Measurements from ENCODE around the gene TCF7L1.

The TCF7L1 gene

GRCh38 chr2:85177031-85177824 lies 44.0 kb downstream of the TCF7L1 start:
- H3K79me2 ChIP-seq (ENCODE audit: insufficient read depth, low read length): no peaks in the 10 kb centered on the region
- no peaks in the 10 kb centered on the region for H3F3A ChIP-seq (ENCODE audit: low read depth)
- H3K4me3 ChIP-seq (ENCODE audit: low read length, poor library complexity, severe bottlenecking): no peak overlapping the region
- no peaks in the 10 kb centered on the region for H3K27me3 ChIP-seq (ENCODE audit: insufficient read depth, low read length, poor library complexity, severe bottlenecking)
- H3K9ac ChIP-seq (ENCODE audit: low read depth, low read length, poor library complexity, severe bottlenecking): no peak overlapping the region
- no peaks in the 10 kb centered on the region for H4K20me1 ChIP-seq (ENCODE audit: insufficient read depth, low read length, poor library complexity, severe bottlenecking)
- no peak for TF ChIP-seq CTCF (conservative IDR thresholded peaks at IDR 0.05; ENCODE audit: low read length)
- no peak for TF ChIP-seq EZH2phosphoT487 (IDR thresholded peaks at IDR 0.05; ENCODE audit: borderline replicate concordance)
- H3K4me1 ChIP-seq (ENCODE audit: insufficient read depth, low read length, poor library complexity, severe bottlenecking): no peaks in the 10 kb centered on the region
- no peaks in the 10 kb centered on the region for H3K9me2 ChIP-seq (replicated peaks; ENCODE audit: low read depth, low read length)
- H3K9me3 ChIP-seq (ENCODE audit: insufficient read depth, low read depth, low read length): no peaks in the 10 kb centered on the region
- H2AFZ ChIP-seq (ENCODE audit: low read length): no peak overlapping the region
- H3K4me2 ChIP-seq (ENCODE audit: low read depth, low read length, poor library complexity, severe bottlenecking): no peak overlapping the region
- H3K36me3 ChIP-seq (ENCODE audit: insufficient read depth, low read length): no peaks in the 10 kb centered on the region

DNA sequence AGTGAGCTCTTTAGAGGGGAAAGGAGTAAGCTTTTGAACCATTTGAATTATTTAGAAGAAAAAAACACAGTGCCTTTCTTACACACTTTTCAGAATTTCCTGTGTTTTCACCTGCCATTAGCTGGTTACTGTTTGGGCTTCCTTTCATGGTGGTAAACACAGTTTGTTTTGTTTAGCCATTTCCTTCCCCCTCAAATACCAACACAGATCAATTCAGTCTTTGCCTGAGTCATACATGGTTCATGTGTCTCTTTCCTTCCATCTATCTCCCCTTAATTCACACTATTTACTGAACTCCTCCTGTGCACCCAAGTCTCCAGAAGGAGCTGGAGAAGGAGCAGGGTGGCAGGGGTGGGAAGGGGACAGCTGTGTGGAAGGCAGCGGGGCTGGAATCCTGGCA lies 45.0 kb downstream of the TCF7L1 start:
- H3F3A ChIP-seq (ENCODE audit: low read depth): no peaks in the 10 kb centered on the region
- H2AFZ ChIP-seq (ENCODE audit: low read length): no peak overlapping the region
- no peaks in the 10 kb centered on the region for H3K9me2 ChIP-seq (replicated peaks; ENCODE audit: low read depth, low read length)
- H3K36me3 ChIP-seq (ENCODE audit: insufficient read depth, low read length): no peaks in the 10 kb centered on the region
- no peaks in the 10 kb centered on the region for H3K4me1 ChIP-seq (ENCODE audit: insufficient read depth, low read length, poor library complexity, severe bottlenecking)
- TF ChIP-seq CTCF (conservative IDR thresholded peaks at IDR 0.05; ENCODE audit: low read length) (no peak), EZH2phosphoT487 (IDR thresholded peaks at IDR 0.05; ENCODE audit: borderline replicate concordance) (no peak)
- no peaks in the 10 kb centered on the region for H3K27me3 ChIP-seq (ENCODE audit: insufficient read depth, low read length, poor library complexity, severe bottlenecking)
- H3K4me2 ChIP-seq (ENCODE audit: low read depth, low read length, poor library complexity, severe bottlenecking): no peak overlapping the region
- no peaks in the 10 kb centered on the region for H3K9me3 ChIP-seq (ENCODE audit: insufficient read depth, low read depth, low read length)
- H4K20me1 ChIP-seq (ENCODE audit: insufficient read depth, low read length, poor library complexity, severe bottlenecking): no peaks in the 10 kb centered on the region
- no peaks in the 10 kb centered on the region for H3K79me2 ChIP-seq (ENCODE audit: insufficient read depth, low read length)
- H3K4me3 ChIP-seq (ENCODE audit: low read length, poor library complexity, severe bottlenecking): no peak overlapping the region
- no peak overlapping the region for H3K9ac ChIP-seq (ENCODE audit: low read depth, low read length, poor library complexity, severe bottlenecking)

DNA sequence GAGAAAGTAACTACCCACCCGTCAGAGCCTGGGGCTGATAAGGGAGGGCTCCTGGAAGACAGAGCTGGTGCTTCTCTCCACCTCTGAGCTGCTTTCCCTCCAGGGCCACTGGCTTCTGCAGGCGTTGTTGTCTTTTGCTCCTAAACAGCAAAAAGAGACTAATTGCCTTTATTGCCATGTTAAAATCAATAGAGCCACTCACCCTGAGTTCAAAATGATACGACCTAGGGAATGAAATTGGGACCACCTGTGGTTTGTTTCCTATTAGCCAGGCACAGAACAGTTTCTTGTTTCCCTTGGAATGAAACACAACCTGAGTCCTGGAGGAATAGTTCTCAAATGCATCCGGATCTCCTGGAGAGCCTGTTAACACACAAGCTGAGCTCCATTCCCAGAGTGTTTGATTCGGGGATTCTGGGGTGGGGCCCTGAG lies 45.8 kb downstream of the TCF7L1 start:
- Histone ChIP-seq H3K4me2 (ENCODE audit: low read depth, low read length, poor library complexity, severe bottlenecking) (no peak overlapping the region), H3K27me3 (ENCODE audit: insufficient read depth, low read length, poor library complexity, severe bottlenecking) (no peaks in the 10 kb centered on the region), H3K36me3 (ENCODE audit: insufficient read depth, low read length) (no peaks in the 10 kb centered on the region), H4K20me1 (ENCODE audit: insufficient read depth, low read length, poor library complexity, severe bottlenecking) (no peaks in the 10 kb centered on the region), H2AFZ (ENCODE audit: low read length) (no peak overlapping the region), H3K9ac (ENCODE audit: low read depth, low read length, poor library complexity, severe bottlenecking) (no peak overlapping the region), H3K9me3 (ENCODE audit: insufficient read depth, low read depth, low read length) (no peaks in the 10 kb centered on the region), H3F3A (ENCODE audit: low read depth) (no peaks in the 10 kb centered on the region), H3K9me2 (replicated peaks; ENCODE audit: low read depth, low read length) (no peaks in the 10 kb centered on the region), H3K4me1 (ENCODE audit: insufficient read depth, low read length, poor library complexity, severe bottlenecking) (no peaks in the 10 kb centered on the region), H3K79me2 (ENCODE audit: insufficient read depth, low read length) (no peaks in the 10 kb centered on the region), H3K4me3 (ENCODE audit: low read length, poor library complexity, severe bottlenecking) (no peak overlapping the region)
- TF ChIP-seq CTCF (conservative IDR thresholded peaks at IDR 0.05; ENCODE audit: low read length) (no peak), EZH2phosphoT487 (IDR thresholded peaks at IDR 0.05; ENCODE audit: borderline replicate concordance) (no peak)
